LHCN-M2 (cell line): ENCODE results near the gene HSD3B2. TPM values are rescaled to one million over a fixed set of nuclear protein-coding genes. Genes with fewer than 3 reads are reported as not detected.

Experiments
- DNase-seq: peaks from one replicate; pipeline ENCODE4 v3.0.0-alpha.2; 2012; ENCODE audit warnings: low read depth
- total RNA-seq: library from RNA; depleted of rRNA; stranded (reverse); fragments of >200 nt; gene quantifications from 2 replicates; pipeline ENCODE4 v1.2.3, GENCODE V29; 2014; rRNA removed

Gene HSD3B2
- total RNA-seq, 1 experiment from 2014 or later, result not detected

DNA sequence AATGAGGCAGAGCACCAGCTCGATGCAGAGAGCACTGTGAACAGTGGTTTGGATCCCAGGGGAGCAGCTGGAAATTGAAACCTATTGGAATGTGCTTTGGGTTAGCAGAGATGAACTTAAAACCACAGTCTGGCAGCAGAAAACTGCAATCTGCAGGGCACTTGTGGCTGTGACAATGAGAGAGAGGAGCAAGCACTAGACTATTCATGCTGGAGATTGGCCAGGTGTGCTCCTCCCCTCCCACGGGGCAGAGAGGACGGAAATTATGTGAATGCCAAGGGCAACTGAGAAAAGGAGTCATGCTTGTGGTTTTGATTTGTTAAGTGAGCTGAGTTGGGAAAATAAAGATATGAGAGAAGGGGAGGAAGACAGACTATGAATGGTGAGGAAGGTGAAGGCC is 38.1 kb downstream of the HSD3B2 start:
- DNase-seq, result peak; percentile 82

DNA sequence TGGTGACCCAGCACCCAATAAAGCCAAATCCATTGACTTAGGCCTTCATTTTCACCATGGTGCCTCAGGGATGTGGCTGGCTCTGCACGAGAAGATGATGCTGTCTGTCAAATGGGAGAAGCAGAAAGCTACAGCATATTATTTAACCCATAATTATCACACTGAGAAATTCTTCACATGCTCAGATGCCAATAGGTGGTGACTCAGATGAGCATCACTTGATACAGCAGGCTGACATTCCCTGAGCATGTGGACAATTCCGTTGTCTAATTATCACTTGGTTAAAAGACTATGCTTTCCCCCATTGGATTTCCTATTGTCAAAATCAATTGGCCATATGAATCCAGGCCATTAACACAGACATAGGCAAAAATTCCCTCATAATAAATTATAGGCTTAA is 48.0 kb downstream of the HSD3B2 start:
- DNase-seq, result no peak

- DNase-seq, result no peak
Measured at GRCh38 chr1:119463569-119463968, 48.6 kb downstream of the HSD3B2 start.

DNA sequence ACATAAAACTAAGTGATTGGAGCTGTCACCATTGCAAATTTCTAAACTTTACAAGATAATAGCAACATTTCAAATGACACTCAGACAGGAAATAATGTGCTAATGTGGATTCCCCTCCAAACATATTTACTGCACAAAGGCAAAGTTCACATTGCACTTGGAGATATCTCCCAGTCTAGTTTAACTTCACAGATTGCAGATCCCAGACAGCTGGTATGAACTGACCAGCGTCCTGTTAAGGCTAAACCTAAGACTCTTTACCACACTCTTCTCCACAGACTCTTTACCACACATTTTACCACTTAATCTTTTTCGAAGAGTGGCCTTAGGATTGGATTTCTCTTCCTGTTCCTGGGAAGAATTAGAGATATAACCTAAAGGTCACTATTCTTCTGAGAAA is 51.5 kb downstream of the HSD3B2 start:
- DNase-seq, result no peak

GRCh38 chr1:119467219-119467618 is 52.3 kb downstream of the HSD3B2 start:
- no peak for DNase-seq

- no peak for DNase-seq
Measured at GRCh38 chr1:119467857-119468668, 53.1 kb downstream of the HSD3B2 start.

- no peak for DNase-seq
Measured at GRCh38 chr1:119469741-119470140, 54.8 kb downstream of the HSD3B2 start.

DNA sequence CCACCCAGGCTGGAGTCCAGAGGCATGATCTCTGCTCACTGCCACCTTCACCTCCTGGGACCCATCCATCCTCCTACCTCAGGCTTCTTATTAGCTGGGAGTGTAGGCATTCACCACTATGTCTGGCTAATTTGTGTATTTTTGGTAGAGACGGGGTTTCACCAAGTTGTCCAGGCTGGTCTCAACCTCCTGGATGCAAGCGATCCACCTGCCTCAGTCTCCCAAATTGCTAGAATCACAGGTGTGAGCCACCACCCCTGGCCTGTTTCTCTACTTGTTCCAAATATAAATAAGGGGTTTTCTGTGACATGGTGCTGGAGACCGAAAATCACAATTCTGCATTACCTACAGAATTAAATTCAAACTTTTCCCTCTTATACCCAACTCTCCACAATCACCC is 55.4 kb downstream of the HSD3B2 start:
- no peak for DNase-seq

GRCh38 chr1:119470958-119471357 is 56.0 kb downstream of the HSD3B2 start:
- no peak for DNase-seq

DNA sequence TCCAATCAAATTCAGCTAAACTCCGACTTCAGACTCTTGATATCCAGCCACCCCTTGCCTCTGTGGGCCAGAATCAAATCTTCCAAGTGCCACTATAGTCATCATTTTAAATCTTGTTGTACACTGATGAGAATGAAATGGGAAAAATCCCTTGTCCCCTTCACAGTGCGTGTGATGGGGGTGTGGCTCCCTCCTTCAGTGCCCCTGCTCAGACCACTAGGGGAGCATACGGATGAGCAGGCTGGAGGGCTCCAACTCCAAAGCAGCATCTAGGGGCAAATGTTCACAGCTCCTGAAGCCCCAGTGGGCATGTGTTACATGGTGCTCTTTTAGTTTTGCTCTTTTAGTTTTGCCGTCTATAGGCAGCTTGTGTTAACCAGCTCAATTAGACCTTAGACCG is 56.6 kb downstream of the HSD3B2 start:
- no peak for DNase-seq

DNA sequence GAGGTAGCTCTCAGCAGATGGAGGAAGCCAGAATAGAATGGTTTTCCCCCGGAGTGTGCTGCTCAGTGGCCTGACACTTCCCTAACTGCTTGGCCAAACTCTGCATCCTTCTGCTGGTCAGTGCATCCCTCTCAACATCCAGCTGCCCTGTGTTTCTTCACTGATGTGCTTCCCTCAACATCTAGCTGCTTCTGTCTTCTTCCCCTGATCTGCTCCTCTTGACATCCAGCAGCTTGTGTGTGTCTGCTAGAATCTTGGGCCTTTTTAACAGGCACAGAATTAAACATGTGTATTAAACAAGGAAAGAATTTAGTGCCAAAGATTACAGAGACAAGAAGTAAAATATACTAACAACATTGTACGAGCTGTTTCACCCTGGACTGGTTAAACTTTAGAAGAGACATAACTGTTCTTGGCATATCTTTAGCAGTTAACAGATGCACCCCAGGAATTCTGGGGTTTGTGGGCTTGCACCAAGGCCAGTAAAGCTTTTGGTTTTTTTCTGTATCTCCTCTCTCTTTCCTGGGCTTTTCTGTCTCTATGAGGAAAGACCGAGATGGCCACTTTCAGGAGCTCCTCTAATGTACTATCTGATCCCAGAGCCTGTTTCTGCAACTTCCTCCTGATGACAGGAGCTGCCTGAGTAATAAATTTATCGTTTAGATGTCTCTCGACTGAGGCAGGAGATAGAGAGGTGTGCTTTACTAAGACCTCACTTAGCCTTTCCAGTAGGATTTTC is 57.3 kb downstream of the HSD3B2 start:
- no peak for DNase-seq

Other genes with a start within 250 kb of the HSD3B2 start
- gene HAO2, start 46.4 kb upstream of the HSD3B2 start, total RNA-seq, result not detected in 2 replicates
- not detected in 2 replicates for gene HSD3B1, start 92.1 kb downstream of the HSD3B2 start, total RNA-seq
- 2.2 and 2.3 TPM in 2 replicates for gene ZNF697, start 233.1 kb downstream of the HSD3B2 start, total RNA-seq